PC-3 (cell line): Measurements from ENCODE around the gene CIITA.

Experiments
- CTCF ChIP-seq: fragments of 300-600 bp; sonication (generic); conservative IDR thresholded peaks from 2 replicates; pipeline ENCODE4 v1.5.1; 2017; ENCODE audit warnings: antibody characterized with exemption, low read depth, mild to moderate bottlenecking, low read length
- EZH2phosphoT487 ChIP-seq: fragments of 300-600 bp; sonication (generic); IDR thresholded peaks from 2 replicates; pipeline ENCODE4 v1.6.1; 2018; ENCODE audit warnings: mild to moderate bottlenecking, antibody characterized with exemption, low read length, borderline replicate concordance

GRCh38 chr16:10970065-10970464, 93.1 kb downstream of the CIITA start:
- no peak for TF ChIP-seq CTCF
- no peak for TF ChIP-seq EZH2phosphoT487
